GM18951 (cell line): ENCODE data around the gene CMTR1.

Experiments used
- POLR2A ChIP-seq: IDR thresholded peaks from 4 replicates; pipeline ENCODE4 v1.6.1; 2011; ENCODE audit warnings: mild to moderate bottlenecking; ENCODE audit not compliant: insufficient read length, insufficient read depth; ENCODE audit errors: extremely low read depth
- in situ Hi-C: fragments of 300-500 bp; cut with MboI; formaldehyde crosslinking; loops from one replicate; pipeline ENCODE4 v1.12.0; 2022; ENCODE audit warnings: low sequenced_read_pairs, mixed read lengths, inconsistent platforms; ENCODE audit not compliant: unreplicated experiment

The CMTR1 gene

GRCh38 chr6:37511201-37511600, 78.2 kb downstream of the CMTR1 start:
- in situ Hi-C loops: no loop called here

GRCh38 chr6:37511910-37512399, 78.9 kb downstream of the CMTR1 start:
- in situ Hi-C loops: no loop called here
- TF ChIP-seq POLR2A: no peak

More at GRCh38 chr6:37511201-37511600, 78.2 kb downstream of the CMTR1 start:
- no peak for TF ChIP-seq POLR2A

- in situ Hi-C loops: no loop called here
- no peak for TF ChIP-seq POLR2A
Observed at GRCh38 chr6:37512400-37513011, 79.5 kb downstream of the CMTR1 start.

- TF ChIP-seq POLR2A: no peak
Observed at GRCh38 chr6:37513155-37513554, 80.1 kb downstream of the CMTR1 start.

GRCh38 chr6:37513576-37513975, 80.6 kb downstream of the CMTR1 start:
- in situ Hi-C loops: no loop called here
- no peak for TF ChIP-seq POLR2A

More at GRCh38 chr6:37513155-37513554, 80.1 kb downstream of the CMTR1 start:
- in situ Hi-C loops: no loop called here

- no peak for TF ChIP-seq POLR2A
- in situ Hi-C loops: no loop called here
Observed at GRCh38 chr6:37514321-37514771, 81.3 kb downstream of the CMTR1 start.

DNA sequence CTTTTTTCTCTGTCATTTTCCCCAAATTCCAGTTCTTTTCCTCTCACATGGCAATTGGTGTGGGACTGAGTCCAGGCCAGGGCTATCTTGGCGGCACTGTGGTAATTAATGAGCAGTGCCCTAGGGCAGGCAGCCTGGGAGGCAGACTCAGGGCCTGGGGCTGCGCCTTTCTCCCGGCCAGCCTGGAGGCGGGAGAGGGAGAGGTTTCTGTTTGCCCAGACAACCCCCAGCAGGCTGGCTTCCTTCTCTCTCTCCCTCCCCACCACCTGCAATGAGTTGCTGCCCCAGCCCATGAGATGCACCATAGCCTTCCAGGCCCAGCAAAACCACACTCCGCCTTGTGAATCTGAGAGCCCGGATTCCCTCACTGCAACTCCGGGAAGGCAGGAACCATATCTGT, 81.8 kb downstream of the CMTR1 start:
- no peak for TF ChIP-seq POLR2A
- in situ Hi-C loops: no loop called here

- in situ Hi-C loops: no loop called here
Observed at GRCh38 chr6:37515712-37516075, 82.7 kb downstream of the CMTR1 start.

DNA sequence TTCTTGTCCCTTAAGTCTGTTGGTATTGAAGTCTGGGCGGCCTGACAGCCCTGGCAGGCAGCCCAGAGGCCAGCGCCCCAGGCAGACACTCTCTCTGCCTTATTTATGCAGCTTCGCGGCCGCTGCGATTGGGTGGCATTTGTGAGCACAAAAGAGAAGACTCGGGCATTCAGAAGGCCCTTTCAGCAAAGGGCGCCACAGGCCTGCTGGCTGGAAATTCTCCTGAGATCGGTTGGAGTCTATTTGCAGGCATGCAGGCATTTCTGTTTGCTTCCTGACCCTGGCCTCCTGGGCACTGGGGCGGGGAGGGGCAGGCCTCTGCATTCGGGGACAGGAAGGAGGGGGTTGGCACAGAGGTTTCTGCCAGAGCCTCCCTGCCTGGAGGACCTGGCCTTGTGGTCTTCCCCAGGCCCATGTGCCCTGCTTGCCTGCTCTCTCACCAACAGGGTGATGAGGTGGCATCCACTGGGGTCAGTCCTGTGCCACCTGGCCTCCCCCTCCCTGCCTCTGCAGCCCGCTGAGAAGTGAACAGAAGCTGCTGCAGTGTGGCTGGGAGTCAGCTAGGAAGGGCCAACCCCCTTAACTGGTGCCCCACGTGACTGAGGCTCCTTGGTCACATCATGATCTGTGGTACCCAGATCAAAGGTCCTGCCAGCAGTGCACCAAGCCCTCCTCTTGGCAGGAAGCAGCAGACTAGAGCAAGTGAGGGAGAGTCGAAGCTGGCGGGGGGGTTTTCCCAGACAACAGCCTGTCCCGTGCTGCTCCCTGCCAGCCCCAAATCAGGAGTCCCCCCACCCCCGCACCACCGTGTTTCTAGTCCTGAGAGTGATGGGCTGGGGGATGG, 83.3 kb downstream of the CMTR1 start:
- peak; percentile 53 for TF ChIP-seq POLR2A
- in situ Hi-C loops: no loop called here

More at GRCh38 chr6:37515712-37516075, 82.7 kb downstream of the CMTR1 start:
- no peak for TF ChIP-seq POLR2A

DNA sequence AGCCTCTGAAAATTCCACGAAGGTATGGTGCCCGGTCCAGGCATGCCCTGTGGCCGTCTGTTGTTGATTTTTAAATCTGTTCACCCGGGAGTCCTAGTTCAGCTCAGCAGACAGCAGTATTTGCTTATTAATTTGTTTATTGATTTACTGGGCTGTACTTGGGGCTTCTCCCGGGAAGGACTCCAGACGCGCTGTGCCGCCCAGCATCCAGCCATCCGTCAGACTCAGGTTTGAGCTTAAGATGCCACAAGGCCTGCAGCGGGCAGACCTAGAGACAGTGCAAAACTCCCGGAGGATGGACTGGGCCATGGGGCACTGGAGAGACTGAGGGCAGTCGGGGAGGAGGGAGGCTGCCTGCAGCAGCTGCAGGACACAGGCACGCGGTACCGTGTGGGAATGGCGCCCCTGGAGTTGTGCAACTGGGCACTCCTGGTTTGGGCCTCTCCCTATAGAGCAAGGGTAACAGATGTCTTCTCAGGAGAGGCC, 83.9 kb downstream of the CMTR1 start:
- TF ChIP-seq POLR2A: no peak
- in situ Hi-C loops: no loop called here

DNA sequence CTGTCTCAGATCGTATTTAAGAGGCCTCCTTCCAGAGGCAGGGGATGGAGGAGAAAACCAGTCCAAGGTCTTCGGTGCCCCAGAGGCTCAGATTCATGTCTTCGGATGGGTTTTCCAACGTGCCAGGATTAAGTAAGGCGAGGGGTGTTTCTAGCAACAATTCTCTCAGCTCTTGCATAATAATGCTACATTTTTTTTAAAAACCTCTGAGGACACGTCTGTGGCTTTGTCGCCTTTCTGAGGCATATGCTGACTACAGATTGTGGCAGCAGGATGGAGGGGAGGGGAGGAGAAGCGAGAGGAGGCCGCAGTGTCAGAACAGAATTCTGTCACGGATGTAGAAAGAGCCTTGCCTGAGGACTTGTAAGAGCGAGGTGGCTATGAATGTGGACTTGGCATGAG, 84.4 kb downstream of the CMTR1 start:
- in situ Hi-C loops: no loop called here
- TF ChIP-seq POLR2A: no peak

DNA sequence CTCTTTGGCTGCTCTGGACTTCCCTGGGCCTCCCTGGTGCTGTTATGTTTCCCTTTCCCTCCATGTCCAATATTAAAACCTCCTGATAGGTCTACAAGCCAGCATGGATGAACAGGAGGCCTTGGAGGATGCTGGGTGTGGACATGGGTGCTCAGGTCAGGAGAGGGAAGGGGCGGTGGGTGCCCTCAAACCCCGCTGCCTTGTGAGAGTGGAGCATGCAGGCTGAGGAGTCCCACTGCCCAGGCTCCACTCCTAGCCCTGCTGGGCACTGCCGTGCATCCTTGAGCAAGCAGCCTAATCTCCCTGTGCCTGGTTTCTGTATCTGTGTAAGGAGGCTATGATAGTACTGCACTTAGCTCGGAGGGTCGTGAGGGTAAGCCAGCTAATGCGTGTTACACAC, 85.1 kb downstream of the CMTR1 start:
- in situ Hi-C loops: no loop called here

DNA sequence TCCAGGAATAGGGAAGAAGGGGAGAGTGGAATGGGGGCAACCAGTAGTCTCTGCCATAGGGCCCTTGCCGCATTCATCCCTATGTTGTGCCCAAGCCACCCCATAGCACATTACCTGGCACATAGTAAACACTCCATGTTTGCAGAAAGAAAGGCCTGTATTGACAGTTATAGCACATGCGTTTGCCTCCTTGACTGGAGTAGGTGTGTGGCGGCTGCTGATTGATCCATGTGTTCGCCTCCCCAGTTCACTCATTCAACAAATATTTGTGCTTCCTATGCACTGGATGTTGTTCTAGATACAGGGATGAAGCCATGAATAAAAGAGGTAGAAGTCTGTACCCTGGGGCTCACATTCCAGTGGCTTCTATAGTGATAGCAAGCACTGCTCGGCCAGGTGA, 86.4 kb downstream of the CMTR1 start:
- TF ChIP-seq POLR2A: no peak
- in situ Hi-C loops: no loop called here

More for the DNA sequence above, 85.1 kb downstream of the CMTR1 start:
- no peak for TF ChIP-seq POLR2A
